ENCODE results near the gene PRPF8.
"Not testable (repeated sequence)": the region's sequence is repeated elsewhere in the genome, so short reads cannot be mapped to it uniquely, and the experiment has no call there.

The PRPF8 gene

GRCh38 chr17:1716076-1716911 lies 31.6 kb upstream of the PRPF8 start:
- peak; percentile 100 for DNase-seq

DNA sequence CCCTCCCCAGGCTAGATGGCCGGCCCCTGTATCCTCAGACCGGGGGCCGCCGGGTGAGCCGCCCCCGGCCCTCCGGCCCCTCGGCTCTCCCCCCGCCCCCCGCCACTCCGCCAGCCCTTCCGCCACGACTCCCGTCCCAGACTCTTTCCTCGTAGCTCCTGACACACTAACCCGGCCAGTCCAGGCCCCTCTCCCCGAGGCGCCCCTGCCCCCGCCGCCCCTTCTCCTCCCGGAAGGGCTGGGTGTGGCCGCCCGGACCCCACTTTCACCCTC lies 31.1 kb upstream of the PRPF8 start:
- DNase-seq: no peak

DNA sequence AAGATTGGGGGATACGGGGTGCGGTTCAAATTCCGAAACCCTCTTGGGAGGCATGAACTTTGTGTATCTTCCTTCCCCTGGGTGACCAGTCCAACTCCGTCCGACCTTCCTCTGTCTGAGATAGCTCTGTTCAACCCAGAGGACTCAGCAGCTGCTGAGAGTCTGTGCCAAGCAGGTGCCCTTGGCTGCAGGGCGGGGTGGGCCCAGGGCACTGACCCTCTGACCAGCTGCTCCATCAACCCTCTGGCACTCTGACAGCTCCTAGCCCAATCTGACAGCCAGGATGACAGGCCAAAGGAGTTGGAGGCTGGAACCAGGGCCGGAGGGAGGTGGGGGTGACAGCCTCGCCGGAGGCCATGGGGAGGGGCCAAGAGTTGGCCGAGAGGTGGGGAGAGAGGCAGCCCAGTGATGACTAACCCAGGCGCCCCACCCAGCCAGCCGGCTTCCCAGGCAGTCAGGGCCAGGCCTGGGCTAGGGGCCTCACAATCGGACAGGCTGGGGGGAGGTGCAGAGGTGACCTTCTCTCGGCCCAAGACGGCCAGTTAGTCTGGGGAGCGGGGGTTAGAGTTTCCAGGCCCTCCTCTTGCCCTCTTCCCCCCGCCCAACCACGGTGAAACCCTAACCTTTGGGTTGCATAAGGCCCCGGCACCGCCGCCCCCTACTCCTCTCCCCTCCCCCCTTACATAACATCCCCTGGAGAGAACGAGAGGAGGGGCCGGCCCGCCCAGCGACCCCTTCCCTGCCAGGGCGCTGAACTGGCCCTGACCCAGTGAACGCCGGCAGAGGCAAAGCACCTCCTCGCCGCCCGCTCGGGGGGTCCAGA lies 30.5 kb upstream of the PRPF8 start:
- peak; percentile 50 for DNase-seq

DNA sequence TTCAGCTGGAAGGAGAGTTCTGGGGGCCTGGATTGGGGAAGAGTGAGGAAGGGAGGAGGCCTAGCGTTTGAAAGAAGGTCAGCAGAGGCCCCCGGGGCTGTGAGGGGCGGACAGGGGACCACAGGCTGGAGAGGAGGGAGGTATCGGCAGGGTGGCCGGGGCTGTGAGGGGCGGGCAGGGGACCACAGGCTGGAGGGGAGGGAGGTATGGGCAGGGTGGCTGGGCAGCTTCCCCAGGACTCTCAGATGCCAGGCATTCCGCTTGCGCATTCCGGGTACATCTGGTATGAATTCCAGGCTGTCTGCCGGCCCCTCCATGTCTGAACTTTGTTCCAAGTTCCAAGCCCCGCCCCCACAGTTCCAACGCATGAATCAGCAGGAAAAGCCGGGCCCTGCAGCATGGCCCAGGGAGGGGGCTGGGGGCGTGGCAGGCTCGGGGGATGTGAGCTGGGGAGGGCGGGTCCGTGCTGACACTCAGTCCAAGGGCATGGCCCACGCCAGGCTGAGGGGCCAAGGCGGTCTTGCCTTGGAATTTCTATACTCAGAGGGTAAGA lies 29.8 kb upstream of the PRPF8 start:
- no peak for DNase-seq

GRCh38 chr17:1713878-1714426 lies 29.3 kb upstream of the PRPF8 start:
- DNase-seq: no peak

- no peak for DNase-seq
These were observed 28.7 kb upstream of the PRPF8 start for GRCh38 chr17:1713160-1713877.

DNA sequence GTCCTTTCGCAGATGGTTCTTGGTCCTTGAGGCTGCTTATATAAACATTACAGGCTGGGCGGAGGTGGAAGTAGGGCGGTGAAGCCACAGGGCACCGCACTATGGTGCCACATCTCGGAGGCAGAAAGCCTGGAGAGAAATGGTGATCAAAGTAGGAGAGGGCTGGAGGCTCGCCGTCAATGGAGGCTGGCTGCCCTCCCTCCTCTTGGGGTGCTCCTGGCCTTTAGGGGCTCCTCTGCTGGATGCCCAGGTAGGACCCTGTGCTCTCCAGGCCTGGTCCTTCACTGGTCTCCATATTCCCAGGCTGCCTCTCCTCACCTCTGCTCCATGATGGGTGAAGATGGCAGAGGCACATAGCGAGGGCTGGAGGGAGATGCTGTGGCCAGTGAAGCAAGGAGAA lies 27.6 kb upstream of the PRPF8 start:
- no peak for DNase-seq

DNA sequence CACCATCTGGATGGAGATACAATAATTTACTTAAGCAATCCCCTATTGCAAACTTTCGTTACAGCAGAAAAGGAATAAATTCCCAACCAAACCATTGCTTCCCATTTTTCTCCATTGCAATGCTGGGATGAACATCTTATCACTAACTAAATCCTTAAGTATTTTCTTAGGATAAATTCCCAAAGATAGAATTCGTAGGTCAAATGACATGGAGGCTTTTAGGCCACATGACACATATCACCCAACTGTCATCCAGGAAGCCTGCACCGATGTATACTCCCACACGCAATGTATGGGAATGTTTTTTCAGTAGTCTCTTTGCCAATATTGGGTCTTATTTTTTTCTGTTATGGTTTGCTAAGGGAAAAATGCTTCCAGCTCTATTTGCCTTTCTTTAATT lies 27.1 kb upstream of the PRPF8 start:
- no peak for DNase-seq

- DNase-seq: no peak
These were observed 26.3 kb upstream of the PRPF8 start for GRCh38 chr17:1710807-1711553.

GRCh38 chr17:1709971-1710806 lies 25.5 kb upstream of the PRPF8 start, which contains the start of gene TLCD2:
Gene TLCD2 (minus strand): TSS chr17:1710377. CDS start chr17:1710242, 135 bp downstream.
- DNase-seq: no peak

DNA sequence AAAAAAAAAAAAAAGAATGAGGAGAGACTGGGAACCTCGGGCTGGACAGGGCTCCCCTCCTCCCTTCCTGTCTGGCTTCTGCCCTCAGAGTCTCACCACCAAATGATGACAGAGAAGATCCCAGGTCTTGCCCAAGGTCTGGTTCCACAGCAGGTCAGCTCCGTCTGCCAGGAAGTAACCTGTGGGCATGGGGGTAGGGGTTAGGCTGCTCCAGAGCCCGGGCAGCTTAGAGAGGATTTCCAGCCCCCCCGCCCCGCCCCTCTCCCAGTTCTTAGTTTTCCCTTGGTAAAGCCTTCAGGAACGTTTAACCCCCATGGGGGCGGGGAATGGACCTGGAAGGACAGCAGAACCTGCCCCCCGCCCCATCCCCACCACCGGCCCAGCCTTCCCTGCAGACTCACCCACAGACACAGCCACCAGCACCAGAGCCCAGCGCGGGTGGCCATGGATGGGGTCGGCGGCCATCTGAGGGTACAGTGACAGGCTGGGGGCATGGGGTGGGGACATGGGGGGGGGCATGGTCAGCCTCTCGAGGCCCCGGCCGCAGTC lies 24.8 kb upstream of the PRPF8 start:
- no peak for DNase-seq

DNA sequence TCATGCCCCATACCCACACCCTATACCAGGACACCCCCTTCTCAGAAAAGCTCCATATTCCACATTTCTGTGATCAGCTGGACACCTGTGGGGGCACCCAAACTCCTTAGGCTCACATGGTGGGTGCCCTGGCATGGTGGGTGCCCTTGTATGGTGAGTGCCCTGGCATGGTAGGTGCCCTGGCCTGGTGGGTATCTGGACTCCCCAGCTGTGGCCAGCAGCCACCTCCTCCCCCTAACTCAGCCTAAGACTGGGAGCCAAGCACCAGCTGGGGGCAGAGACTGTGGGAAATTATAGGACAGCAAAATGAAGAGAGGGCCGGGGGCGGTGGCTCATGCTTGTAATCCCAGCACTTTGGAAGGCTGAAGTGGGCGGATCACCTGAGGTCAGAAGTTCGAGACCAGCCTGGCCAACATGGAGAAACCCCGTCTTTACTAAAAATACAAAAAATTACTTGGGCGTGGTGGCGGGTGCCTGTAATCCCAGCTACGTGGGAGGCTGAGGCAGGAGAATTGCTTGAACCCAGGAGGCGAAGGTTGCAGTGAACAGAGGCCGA lies 24.2 kb upstream of the PRPF8 start:
- not testable (repeated sequence) for DNase-seq

DNA sequence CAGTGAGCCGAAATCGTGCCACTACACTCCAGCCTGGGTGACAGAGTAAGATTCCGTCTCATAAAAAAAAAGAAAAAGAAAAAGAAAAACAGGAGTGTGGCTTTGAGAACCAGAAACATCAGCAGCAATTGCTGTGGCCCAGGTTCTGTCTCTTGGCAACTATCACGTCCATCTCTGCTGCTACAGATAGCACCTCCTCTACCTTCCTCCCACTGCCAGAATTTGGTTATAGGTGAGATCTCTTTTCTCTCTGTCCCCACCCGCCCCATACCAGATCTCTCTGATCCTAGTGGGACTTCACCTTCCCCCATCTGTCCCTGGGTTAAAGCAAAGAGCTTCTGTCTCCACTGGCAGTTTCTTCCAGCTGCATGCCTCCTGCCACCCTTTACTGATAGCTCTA lies 22.4 kb upstream of the PRPF8 start:
- no peak for DNase-seq

- DNase-seq: no peak
These were observed 20.3 kb upstream of the PRPF8 start for GRCh38 chr17:1705004-1705403.

DNA sequence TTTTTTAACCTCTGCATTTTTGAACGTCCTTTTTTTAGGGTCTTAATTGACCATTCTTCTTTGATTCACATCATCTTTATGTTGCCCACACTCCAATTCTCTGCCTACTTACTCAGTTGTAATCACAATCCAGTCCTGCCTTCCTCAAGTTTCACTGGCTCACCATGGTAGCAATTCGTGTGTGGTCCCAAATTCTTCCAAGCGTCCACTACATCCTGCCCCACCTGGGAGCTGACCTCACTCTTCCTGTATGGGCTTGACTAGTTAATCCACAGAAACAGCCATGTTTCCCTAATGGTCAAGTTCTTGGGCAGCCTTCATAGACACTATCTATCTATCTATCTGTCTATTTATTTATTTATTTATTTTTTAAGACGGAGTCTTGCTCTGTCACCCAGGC lies 18.4 kb upstream of the PRPF8 start:
- no peak for DNase-seq

DNA sequence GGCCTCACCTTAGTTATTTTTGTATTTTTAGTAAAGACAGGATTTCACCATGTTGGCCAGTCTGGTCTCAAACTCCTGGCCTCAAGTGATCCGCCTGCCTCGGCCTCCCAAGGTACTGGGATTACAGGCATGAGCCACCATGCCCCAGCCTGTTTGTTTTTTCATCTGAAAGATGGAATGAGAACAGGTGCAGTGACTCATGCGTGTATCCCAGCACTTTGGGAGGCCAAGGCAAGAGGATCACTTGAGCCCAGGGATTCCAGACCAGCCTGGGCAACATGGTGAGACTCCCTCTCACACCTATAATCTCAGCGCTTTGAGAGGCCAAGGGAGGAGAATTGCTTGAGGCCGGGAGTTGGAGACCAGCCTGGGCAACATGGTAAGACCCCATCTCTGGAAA lies 15.2 kb upstream of the PRPF8 start:
- not testable (repeated sequence) for DNase-seq

GRCh38 chr17:1697681-1698080 lies 13.0 kb upstream of the PRPF8 start:
- DNase-seq: no peak

DNA sequence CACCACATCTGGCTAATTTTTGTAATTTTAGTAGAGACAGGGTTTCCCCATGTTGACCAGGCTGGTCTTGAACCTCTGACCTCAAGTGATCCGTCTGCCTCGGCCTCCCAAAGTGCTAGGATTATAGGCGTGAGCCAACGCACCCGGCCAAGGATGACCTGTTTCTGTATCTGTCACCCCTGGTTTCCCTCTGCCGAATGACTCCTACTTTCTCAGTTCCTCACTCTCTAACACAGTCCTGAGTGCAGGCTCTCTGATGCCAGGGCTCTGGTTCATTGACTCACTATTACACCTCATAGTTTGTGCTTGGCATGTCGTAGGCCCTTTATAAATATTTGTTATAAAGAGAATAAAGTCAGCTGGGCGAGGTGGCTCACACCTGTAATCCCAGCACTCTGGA lies 10.7 kb upstream of the PRPF8 start:
- no peak for DNase-seq

DNA sequence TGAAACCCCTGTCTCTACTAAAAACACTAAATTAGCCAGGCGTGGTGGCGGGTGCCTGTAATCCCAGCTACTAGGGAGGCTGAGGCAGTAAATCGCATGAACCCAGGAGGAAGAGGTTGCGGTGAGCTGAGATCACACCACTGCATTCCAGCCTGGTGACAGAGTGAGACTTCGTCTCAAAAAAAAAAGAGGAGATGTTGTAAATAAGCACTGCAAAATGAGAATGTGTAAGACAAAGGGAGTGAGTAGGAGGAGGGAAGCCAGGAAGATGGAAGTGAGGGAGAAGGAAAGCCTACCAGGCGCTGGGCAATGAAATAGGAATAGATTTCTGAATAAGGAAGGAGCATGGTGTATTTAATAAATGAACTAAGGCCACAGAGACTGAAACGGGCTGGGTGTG lies 8.7 kb upstream of the PRPF8 start:
- no peak for DNase-seq

- DNase-seq: no peak
These were observed 6.0 kb upstream of the PRPF8 start for GRCh38 chr17:1690544-1691221.

All from activated CD4-positive, alpha-beta T cell treated with anti-CD3 and anti-CD28 coated beads, Interleukin-2, amount 50 U/mL, for 1 hour (primary cell).